Measurements from ENCODE around the gene R3HDM2.
"Not testable (repeated sequence)": the region's sequence is repeated elsewhere in the genome, so short reads cannot be mapped to it uniquely, and the experiment has no call there.

Gene R3HDM2

DNA sequence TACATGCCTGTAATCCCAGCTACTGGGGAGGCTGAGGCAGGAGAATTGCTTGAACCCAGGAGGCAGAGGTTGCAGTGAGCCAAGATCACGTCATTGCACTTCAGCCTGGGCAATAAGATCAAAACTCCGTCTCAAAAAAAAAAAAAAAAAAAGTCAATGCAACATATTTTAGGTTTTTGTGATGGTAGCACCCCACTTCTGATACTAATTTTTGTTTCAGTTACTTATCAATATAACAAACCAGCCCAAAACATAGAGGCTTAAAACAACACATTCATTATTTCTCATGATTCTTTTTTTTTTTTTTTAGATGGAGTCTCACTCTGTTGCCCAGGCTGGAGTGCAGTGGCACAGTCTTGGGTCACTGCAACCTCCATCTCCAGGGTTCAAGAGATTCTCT, 10.6 kb upstream of the R3HDM2 start:
- H3K4me3 ChIP-seq (ENCODE audit: low read length); H2AFZ ChIP-seq (ENCODE audit: low read depth, low read length); H3K4me1 ChIP-seq (ENCODE audit: insufficient read depth, low read length); H3K27me3 ChIP-seq (ENCODE audit: insufficient read depth, low read length); H3K36me3 ChIP-seq (ENCODE audit: insufficient read depth, low read length); H3K9me3 ChIP-seq (ENCODE audit: low read length): not testable (repeated sequence)

DNA sequence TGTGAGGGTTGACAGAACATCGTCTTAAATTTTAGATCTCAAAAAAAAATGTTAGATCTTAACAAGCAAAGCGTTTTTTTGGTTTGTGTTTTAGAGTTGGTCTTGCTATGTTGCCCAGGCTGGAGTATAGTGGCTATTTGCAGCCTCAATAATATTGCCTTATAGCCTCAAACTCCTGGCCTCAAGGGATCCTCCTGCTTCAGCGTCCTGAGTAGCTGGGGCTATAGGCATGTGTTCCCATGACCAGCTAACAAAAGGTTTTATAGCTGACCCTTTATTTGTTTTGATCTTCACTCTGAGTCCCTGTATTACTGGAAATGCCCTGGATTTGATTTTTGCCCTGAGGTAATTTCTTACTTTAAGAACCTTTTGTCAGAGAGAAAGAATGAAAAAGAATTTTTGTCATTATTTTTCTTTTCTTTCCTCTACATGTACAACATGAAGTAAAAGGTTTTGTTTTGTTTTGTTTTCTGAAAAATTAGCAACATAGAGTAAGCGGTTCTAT, 9.0 kb upstream of the R3HDM2 start:
- Histone ChIP-seq H2AFZ (ENCODE audit: low read depth, low read length) (no peak overlapping the region), H3K4me1 (ENCODE audit: insufficient read depth, low read length) (no peaks in the 10 kb centered on the region), H3K36me3 (ENCODE audit: insufficient read depth, low read length) (no peaks in the 10 kb centered on the region), H3K27me3 (ENCODE audit: insufficient read depth, low read length) (no peaks in the 10 kb centered on the region), H3K9me3 (ENCODE audit: low read length) (no peaks in the 10 kb centered on the region), H3K4me3 (ENCODE audit: low read length) (no peak overlapping the region)

DNA sequence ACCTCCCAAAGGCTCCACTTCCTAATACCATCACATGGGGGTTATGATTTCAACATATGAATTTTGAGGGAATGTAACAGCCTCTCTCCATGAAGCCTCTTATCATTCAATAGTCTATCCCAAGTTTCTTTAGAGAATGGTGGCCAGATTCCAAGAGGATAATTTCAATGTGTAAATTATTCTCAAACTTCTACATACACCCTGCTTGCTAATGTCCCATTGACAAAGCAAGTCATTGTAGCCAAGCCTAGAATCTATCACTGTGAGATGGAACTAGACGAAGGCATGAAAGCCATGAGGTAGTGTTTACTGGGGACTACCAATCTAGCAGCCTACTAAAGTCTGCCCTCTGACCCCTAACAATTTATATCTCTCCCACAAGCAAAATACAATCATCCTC, 7.6 kb upstream of the R3HDM2 start:
- Histone ChIP-seq H3K9me3 (ENCODE audit: low read length) (no peaks in the 10 kb centered on the region), H3K4me1 (ENCODE audit: insufficient read depth, low read length) (no peaks in the 10 kb centered on the region), H2AFZ (ENCODE audit: low read depth, low read length) (no peak overlapping the region), H3K27me3 (ENCODE audit: insufficient read depth, low read length) (no peaks in the 10 kb centered on the region), H3K36me3 (ENCODE audit: insufficient read depth, low read length) (no peaks in the 10 kb centered on the region), H3K4me3 (ENCODE audit: low read length) (no peak overlapping the region)

DNA sequence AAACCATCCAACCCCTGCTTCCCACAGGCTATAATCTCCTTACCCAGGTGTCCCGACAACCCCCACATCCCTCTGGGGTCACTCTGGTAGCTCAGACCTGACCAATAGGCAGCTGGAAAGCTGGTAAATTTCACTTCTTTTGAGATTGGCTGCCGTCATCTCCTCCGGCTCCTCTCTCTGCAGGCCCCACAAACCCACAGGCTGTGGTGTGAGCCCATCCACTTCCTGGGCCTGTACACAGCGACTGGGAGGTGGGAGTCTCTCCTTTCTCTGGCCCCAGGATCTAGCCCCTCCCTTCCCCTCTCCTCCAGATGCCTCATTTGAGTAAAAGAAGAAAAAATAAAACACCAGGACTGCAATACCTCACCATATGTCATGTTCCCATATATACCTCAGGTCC, 4.5 kb upstream of the R3HDM2 start:
- Histone ChIP-seq H3K36me3 (ENCODE audit: insufficient read depth, low read length) (no peaks in the 10 kb centered on the region), H3K9me3 (ENCODE audit: low read length) (no peaks in the 10 kb centered on the region), H3K27me3 (ENCODE audit: insufficient read depth, low read length) (no peaks in the 10 kb centered on the region), H3K4me3 (ENCODE audit: low read length) (no peak overlapping the region), H2AFZ (ENCODE audit: low read depth, low read length) (no peak overlapping the region), H3K4me1 (ENCODE audit: insufficient read depth, low read length) (peaks cover 3% of the 10 kb centered on the region)

DNA sequence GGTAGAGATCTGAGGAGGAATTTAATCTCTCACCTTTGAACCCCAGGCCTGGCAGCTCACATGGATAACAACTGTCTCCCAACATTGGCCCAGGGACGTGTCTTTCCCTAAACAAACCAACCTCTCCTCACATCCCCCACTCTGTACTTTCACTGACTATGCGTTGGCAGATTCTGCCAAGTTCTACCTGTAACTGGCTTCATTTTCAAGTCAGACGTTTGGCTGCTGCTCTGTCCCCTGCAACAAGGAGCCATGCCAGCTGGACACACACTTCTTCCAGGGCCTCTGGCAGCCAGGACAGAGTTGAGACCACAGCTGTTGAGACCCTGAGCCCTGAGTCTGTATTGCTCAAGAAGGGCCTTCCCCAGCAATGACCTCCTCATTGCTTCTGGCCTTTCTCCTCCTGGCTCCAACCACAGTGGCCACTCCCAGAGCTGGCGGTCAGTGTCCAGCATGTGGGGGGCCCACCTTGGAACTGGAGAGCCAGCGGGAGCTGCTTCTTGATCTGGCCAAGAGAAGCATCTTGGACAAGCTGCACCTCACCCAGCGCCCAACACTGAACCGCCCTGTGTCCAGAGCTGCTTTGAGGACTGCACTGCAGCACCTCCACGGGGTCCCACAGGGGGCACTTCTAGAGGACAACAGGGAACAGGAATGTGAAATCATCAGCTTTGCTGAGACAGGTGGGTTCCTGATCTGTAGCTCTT, 3.8 kb upstream of the R3HDM2 start, which contains the start of gene INHBC:
Gene INHBC, plus strand, starts transcription at position 268 of the 707 bp plus-strand sequence. Its CDS starts 103 bp downstream, at position 371.
- Histone ChIP-seq H3K36me3 (ENCODE audit: insufficient read depth, low read length) (no peaks in the 10 kb centered on the region), H2AFZ (ENCODE audit: low read depth, low read length) (no peak within 1 kb of the TSS), H3K4me1 (ENCODE audit: insufficient read depth, low read length) (peaks cover 5% of the 10 kb centered on the region), H3K27me3 (ENCODE audit: insufficient read depth, low read length) (no peaks in the 10 kb centered on the region), H3K4me3 (ENCODE audit: low read length) (no peak within 1 kb of the TSS), H3K9me3 (ENCODE audit: low read length) (no peaks in the 10 kb centered on the region)

DNA sequence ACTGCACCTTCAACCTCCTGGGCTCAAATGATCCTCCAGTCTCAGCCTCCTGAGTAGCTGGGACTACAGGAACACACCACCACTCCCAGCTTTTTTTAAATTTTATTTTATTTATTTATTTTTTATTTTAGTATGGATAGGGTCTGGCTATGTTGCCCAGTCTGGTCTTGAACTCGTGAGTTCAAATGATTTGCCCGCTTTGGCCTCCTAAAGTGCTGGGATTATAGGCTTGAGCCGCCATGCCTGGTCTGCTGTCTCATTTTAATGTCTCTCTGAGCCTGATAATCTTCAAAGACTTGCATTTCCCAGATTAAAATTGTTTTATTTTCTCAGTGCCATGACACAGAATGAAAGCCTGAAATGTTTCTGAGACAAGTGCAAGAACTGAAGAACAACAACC, 2.5 kb upstream of the R3HDM2 start:
- Histone ChIP-seq H3K4me3 (ENCODE audit: low read length) (no peak overlapping the region), H3K27me3 (ENCODE audit: insufficient read depth, low read length) (no peaks in the 10 kb centered on the region), H3K4me1 (ENCODE audit: insufficient read depth, low read length) (peaks cover 11% of the 10 kb centered on the region), H2AFZ (ENCODE audit: low read depth, low read length) (no peak overlapping the region), H3K36me3 (ENCODE audit: insufficient read depth, low read length) (no peaks in the 10 kb centered on the region), H3K9me3 (ENCODE audit: low read length) (no peaks in the 10 kb centered on the region)

DNA sequence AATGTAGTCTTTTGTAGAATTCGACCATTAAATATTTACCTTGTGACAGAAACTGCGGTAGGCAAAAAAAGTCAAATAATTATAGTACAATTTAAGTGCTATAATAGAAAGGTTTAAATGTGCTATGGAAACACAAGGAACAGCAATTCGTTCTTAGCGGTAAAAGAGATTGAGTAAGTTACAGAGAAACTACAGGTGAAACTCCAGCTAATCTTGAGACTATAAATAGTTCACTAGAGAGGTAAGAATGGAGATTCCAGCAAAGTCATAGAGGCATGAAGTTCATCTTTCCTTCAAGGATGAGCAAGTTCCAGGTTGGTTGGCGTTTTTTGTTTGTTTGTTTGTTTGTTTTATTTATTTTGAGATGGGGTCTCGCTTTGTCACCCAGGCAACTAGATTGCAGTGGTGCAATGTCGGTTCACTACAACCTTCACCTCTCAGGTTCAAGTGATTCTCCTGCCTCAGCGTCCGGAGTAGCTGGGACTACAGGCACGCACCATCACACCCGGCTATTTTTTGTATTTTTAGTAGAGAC, 878 bp upstream of the R3HDM2 start:
- H3K4me3 ChIP-seq (ENCODE audit: low read length) = peak overlapping the region; percentile 74

DNA sequence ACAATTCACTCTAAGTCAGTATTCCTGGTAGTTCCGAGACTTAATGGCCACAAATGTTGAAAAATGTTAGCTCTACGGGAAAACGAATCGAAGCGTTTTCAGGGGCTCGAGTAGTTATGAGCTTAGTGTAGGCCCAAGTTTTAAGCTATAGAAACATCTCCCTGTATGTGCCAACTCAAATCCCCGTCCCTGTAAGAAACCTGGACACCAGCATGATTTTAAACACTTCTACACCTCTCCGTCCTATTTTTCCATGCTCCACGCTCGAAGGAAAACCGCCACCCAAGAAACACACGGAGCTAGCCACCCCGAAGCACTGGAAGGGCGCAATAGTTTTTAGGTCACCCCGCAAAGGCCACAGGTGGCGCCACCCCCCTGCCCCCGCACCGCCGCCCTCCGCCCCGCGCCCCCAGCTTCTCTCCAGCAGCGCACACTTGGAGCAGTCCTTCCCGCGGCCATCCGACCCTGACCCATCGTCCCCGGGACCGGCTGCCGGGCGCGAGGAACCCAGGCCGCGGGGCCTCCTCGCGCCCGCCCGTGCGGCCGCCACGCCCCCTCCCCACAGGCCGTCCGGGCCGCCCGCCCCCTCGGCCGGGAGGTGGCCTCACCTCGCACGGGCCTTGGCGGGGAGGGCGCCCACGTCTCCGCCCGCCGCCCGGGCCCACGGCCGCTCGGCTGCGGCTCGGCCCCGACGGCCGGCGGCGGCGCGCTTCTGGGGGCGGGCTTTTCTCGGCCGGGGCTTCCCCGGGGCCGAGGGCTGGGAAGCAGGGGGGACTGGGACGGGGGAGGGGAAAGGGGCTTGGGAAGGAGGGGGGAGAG, 522 bp downstream of the R3HDM2 start:
- H3K9me3 ChIP-seq (ENCODE audit: low read length) = no peaks in the 10 kb centered on the region
- peaks cover 3% of the 10 kb centered on the region for H3K36me3 ChIP-seq (ENCODE audit: insufficient read depth, low read length)
- H3K4me1 ChIP-seq (ENCODE audit: insufficient read depth, low read length) = peaks cover 11% of the 10 kb centered on the region

More for the DNA sequence above, 878 bp upstream of the R3HDM2 start:
- Histone ChIP-seq H3K9me3 (ENCODE audit: low read length) (no peaks in the 10 kb centered on the region), H3K27me3 (ENCODE audit: insufficient read depth, low read length) (no peaks in the 10 kb centered on the region), H3K4me1 (ENCODE audit: insufficient read depth, low read length) (peaks cover 11% of the 10 kb centered on the region), H3K36me3 (ENCODE audit: insufficient read depth, low read length) (no peaks in the 10 kb centered on the region), H2AFZ (ENCODE audit: low read depth, low read length) (peak overlapping the region; percentile 44)

DNA sequence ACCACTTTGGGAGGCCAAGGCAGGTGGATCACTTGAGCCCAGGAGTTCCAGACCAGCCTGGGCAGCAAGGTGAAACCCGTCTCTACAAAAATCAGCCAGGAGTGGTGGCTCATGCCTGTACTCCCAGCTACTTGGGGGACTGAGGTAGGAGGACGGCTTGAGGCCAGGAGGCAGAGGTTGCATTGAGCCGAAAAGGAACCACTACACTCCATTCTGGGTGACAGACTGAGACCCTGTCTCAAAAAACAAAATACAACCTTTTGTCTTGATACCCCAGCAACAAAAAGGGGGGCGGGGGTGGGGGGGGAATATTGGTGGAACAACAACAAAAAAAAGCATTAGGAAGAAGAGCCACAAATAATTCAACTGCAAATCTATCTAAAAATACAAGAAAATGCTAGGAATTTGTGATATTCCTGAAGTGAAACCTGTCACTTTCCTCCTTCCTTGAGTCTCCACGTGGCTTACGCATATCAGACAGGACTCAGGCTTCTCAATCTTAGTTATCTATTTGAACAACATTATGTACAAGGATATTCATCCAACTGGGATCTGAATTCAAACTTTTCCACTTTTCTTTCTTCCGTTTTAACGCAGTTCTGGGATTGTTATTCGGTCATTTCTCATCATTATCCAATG, 1.3 kb downstream of the R3HDM2 start:
- H3K36me3 ChIP-seq (ENCODE audit: insufficient read depth, low read length) = peaks cover 5% of the 10 kb centered on the region
- no peaks in the 10 kb centered on the region for H3K27me3 ChIP-seq (ENCODE audit: insufficient read depth, low read length)
- H3K9me3 ChIP-seq (ENCODE audit: low read length) = no peaks in the 10 kb centered on the region
- peak overlapping the region; percentile 74 for H3K4me3 ChIP-seq (ENCODE audit: low read length)
- no peak overlapping the region for H2AFZ ChIP-seq (ENCODE audit: low read depth, low read length)
- H3K4me1 ChIP-seq (ENCODE audit: insufficient read depth, low read length) = peaks cover 11% of the 10 kb centered on the region

More for the DNA sequence above, 522 bp downstream of the R3HDM2 start:
- Histone ChIP-seq H2AFZ (ENCODE audit: low read depth, low read length) (no peak overlapping the region), H3K4me3 (ENCODE audit: low read length) (peak overlapping the region; percentile 74), H3K27me3 (ENCODE audit: insufficient read depth, low read length) (no peaks in the 10 kb centered on the region)

DNA sequence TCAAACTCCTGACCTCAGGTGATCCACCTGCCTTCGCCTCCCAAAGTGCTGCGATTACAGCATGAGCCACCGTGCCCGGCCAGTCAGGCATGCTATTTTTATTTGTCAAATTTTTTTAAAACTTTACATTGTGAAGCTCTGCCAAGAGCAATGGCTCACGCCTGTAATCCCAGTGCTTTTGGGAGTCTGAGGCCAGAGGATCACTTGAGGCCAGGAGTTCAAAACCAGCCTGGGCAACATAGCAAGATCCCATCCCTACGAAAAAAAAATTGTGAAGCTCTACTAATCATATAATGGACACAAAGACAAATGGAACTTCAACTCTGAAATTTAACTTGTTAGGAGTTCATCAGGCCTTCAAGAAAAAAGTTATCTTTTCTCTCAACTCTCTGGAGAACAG, 1.9 kb downstream of the R3HDM2 start:
- H2AFZ ChIP-seq (ENCODE audit: low read depth, low read length) = no peak overlapping the region
- H3K36me3 ChIP-seq (ENCODE audit: insufficient read depth, low read length) = peaks cover 5% of the 10 kb centered on the region
- no peaks in the 10 kb centered on the region for H3K27me3 ChIP-seq (ENCODE audit: insufficient read depth, low read length)
- H3K4me3 ChIP-seq (ENCODE audit: low read length) = no peak overlapping the region
- no peaks in the 10 kb centered on the region for H3K9me3 ChIP-seq (ENCODE audit: low read length)
- H3K4me1 ChIP-seq (ENCODE audit: insufficient read depth, low read length) = peaks cover 11% of the 10 kb centered on the region

DNA sequence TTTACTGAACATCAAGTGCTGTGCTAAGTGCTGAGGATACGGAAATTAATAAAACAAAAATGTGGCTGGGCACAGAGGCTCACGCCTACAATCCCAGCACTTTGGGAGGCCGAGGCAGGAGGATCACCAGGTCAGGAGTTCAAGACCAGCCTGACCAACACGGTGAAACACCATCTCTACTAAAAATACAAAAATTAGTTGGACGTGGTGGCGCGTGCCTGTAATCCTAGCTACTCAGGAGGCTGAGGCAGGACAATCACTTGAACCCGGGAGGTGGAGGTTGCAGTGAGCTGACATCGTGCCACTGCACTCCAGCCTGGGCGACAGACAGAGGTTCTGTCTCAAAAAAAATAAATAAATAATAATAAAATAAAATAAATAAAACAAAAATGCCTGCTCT, 3.9 kb downstream of the R3HDM2 start:
- H3K27me3 ChIP-seq (ENCODE audit: insufficient read depth, low read length); H3K9me3 ChIP-seq (ENCODE audit: low read length); H2AFZ ChIP-seq (ENCODE audit: low read depth, low read length); H3K4me3 ChIP-seq (ENCODE audit: low read length): not testable (repeated sequence)
- Histone ChIP-seq H3K36me3 (ENCODE audit: insufficient read depth, low read length) (peaks cover 14% of the 10 kb centered on the region), H3K4me1 (ENCODE audit: insufficient read depth, low read length) (peaks cover 11% of the 10 kb centered on the region)

DNA sequence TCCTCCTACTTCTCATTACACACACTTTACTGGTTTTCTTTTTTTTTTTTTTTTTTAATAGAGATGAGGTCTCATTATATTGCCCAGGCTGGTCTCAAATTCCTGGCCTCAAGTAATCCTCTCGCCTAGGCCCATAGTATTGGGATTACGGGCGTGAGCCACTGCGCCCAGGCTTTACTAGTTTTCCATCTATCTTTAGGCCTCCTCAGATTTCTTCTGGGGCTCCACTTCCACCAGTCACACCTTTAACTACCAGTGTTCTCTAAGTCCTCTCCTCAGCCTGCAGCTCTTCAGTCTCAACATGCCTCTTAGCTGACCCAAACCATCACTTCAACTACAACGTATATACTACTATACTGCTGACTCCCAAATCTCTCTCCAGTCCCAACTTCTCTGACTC, 10.4 kb downstream of the R3HDM2 start:
- no peaks in the 10 kb centered on the region for H3K9me3 ChIP-seq (ENCODE audit: low read length)
- H3K4me3 ChIP-seq (ENCODE audit: low read length) = no peak overlapping the region
- H2AFZ ChIP-seq (ENCODE audit: low read depth, low read length) = no peak overlapping the region
- H3K36me3 ChIP-seq (ENCODE audit: insufficient read depth, low read length) = peaks cover 14% of the 10 kb centered on the region
- H3K4me1 ChIP-seq (ENCODE audit: insufficient read depth, low read length) = no peaks in the 10 kb centered on the region
- H3K27me3 ChIP-seq (ENCODE audit: insufficient read depth, low read length) = no peaks in the 10 kb centered on the region

DNA sequence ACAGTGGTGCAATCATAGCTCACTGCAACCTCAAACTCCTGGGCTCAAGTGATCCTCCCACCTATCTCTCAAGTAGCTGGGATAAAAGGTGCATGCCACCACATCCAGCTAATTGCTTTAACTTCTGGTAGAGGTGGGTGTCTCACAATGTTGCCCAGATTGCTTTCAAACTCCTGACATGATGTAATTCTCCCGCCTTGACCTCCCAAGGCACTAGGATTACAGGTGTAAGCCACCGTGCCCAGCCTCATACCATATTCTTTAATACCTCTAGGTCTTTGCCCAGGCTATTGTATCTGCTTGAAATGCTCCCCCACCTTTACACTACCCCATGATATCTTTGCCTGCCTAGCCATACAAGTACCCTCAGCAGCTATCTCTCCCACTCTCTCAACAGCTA, 11.3 kb downstream of the R3HDM2 start:
- Histone ChIP-seq H3K36me3 (ENCODE audit: insufficient read depth, low read length) (peaks cover 12% of the 10 kb centered on the region), H3K27me3 (ENCODE audit: insufficient read depth, low read length) (no peaks in the 10 kb centered on the region), H3K9me3 (ENCODE audit: low read length) (no peaks in the 10 kb centered on the region), H2AFZ (ENCODE audit: low read depth, low read length) (no peak overlapping the region), H3K4me3 (ENCODE audit: low read length) (no peak overlapping the region), H3K4me1 (ENCODE audit: insufficient read depth, low read length) (peaks cover 9% of the 10 kb centered on the region)

Measured in neuron (in vitro differentiated cells).